ENCODE results near the gene KIF14. TPM values are rescaled to one million over a fixed set of nuclear protein-coding genes. Genes with fewer than 3 reads are reported as not detected.

Gene KIF14
- total and polyA plus RNA-seq, 2 of the 4 experiments (the other 2 are of a cell fraction), result 2.3 to 4.7 TPM

DNA sequence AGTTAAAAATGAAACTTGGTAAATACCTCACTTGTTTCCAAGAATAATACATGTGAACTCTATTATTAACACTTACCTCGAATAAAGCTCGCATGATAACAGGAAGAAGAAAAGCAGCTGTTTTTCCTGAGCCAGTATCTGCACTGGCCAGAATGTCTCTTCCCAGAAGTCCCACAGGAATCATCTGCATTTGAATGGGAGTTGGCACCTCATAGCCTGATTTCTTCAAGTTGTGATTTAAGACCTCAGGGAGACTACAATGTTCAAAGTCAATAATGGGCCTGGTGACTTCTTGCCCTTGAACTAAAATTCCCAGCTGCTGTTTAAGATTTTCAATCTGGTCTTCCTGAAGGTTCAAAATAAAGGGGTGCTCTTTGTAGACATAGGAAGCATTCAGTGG is 45.3 kb upstream of the KIF14 start:
- no peaks in the 10 kb centered on the region for H3K27me3 ChIP-seq (ENCODE audit: control insufficient read depth, insufficient read depth, low read length)
- H3K4me3 ChIP-seq (ENCODE audit: insufficient read depth, low read depth, low read length), result no peak overlapping the region
- peaks cover 18 to 40% of the 10 kb centered on the region in 2 experiments for H3K79me1 ChIP-seq (ENCODE audit: low read depth in 1 of 2, low read length in 2 of 2)
- H4K8ac ChIP-seq (ENCODE audit: low read depth in 2 of 2, low read length in 2 of 2), result no peak overlapping the region
- H4K20me1 ChIP-seq (ENCODE audit: insufficient read depth, low read length), result no peaks in the 10 kb centered on the region
- H2BK15ac ChIP-seq (ENCODE audit: low read depth, low read length), result no peak overlapping the region
- no peak overlapping the region for H3K4ac ChIP-seq (ENCODE audit: low read depth, low read length)
- no peak overlapping the region for H2AK9ac ChIP-seq (replicated peaks; ENCODE audit: low read depth, low read length, poor library complexity)
- no TSS peak for BruUV-seq (replicated peaks)
- H3K18ac ChIP-seq (ENCODE audit: low read depth, low read length), result no peak overlapping the region
- no peak overlapping the region for H3K9ac ChIP-seq (ENCODE audit: low read depth, low read length)
- no peak overlapping the region for H2BK5ac ChIP-seq (ENCODE audit: low read depth, low read length, poor library complexity, severe bottlenecking)
- H4K5ac ChIP-seq (ENCODE audit: low read depth, low read length), result no peak overlapping the region
- intact Hi-C loops (cut with micrococcal nuclease), result no loop called here
- H2AFZ ChIP-seq (replicated peaks; ENCODE audit: low read length, poor library complexity), result no peak overlapping the region
- H3K9me1 ChIP-seq (ENCODE audit: insufficient read depth, low read length), result no peaks in the 10 kb centered on the region
- in situ Hi-C loops (cut with MboI; ENCODE audit: low sequenced_read_pairs), result no loop called here
- CTCF ChIA-PET, result no interaction called here
- H3K4me2 ChIP-seq (ENCODE audit: low read depth, low read length), result no peak overlapping the region
- dilution Hi-C loops (cut with HindIII; ENCODE audit: low sequenced_read_pairs, unreplicated experiment), result no loop called here
- H3K36me3 ChIP-seq (ENCODE audit: control insufficient read depth, insufficient read depth, low read length), result peaks cover 6% of the 10 kb centered on the region
- H3K14ac ChIP-seq (replicated peaks; ENCODE audit: low read depth, low read length), result no peak overlapping the region
- WGBS, 2 experiments (ENCODE audit: extremely low coverage in 2 of 2, insufficient read length in 1 of 2), result no CpG with 5 or more reads among the region's 2 CpGs
- DNase-seq (no peak), ATAC-seq (ENCODE audit: low read depth) (no peak)
- H3K56ac ChIP-seq (ENCODE audit: extremely low read depth, insufficient read depth, low read length), result no peak overlapping the region
- no peak overlapping the region for H3K27ac ChIP-seq (ENCODE audit: insufficient read depth, low read length)
- no peak overlapping the region for H2BK120ac ChIP-seq (ENCODE audit: low read depth, low read length)
- peaks cover 3% of the 10 kb centered on the region; the same call in 1 of the 2 replicates for H3K4me1 ChIP-seq (ENCODE audit: control insufficient read depth, insufficient read depth, low read length)
- POLR2A ChIA-PET (ENCODE audit: unreplicated experiment), result no interaction called here
- no peak overlapping the region for H2AK5ac ChIP-seq (ENCODE audit: low read depth, low read length)
- no peak overlapping the region for H2BK20ac ChIP-seq (ENCODE audit: low read depth, low read length)
- no peaks in the 10 kb centered on the region for H3K9me3 ChIP-seq (ENCODE audit: control insufficient read depth, insufficient read depth, low read length)
- TF ChIP-seq CHD1 (IDR thresholded peaks at IDR 0.05; ENCODE audit: low read depth, low read length) (no peak), MXI1 (IDR thresholded peaks at IDR 0.05; ENCODE audit: borderline replicate concordance, low read depth, low read length) (no peak), CEBPB (IDR thresholded peaks at IDR 0.05; ENCODE audit: low read depth, low read length) (no peak), FOS (IDR thresholded peaks at IDR 0.05; ENCODE audit: low read depth, low read length) (no peak), RAD21 (IDR thresholded peaks at IDR 0.05; ENCODE audit: low read length) (no peak), BHLHE40 (IDR thresholded peaks at IDR 0.05; ENCODE audit: low read depth, low read length) (no peak), USF2 (IDR thresholded peaks at IDR 0.05; ENCODE audit: low read depth, low read length) (no peak), RCOR1 (IDR thresholded peaks at IDR 0.05; ENCODE audit: insufficient replicate concordance, low read length) (no peak), CTCF (conservative IDR thresholded peaks at IDR 0.05; ENCODE audit: low read depth, low read length) (no peak), RFX5 (IDR thresholded peaks at IDR 0.05; ENCODE audit: low read depth, low read length) (no peak), MAFK (IDR thresholded peaks at IDR 0.05; ENCODE audit: low read depth, low read length) (no peak), POLR2A (IDR thresholded peaks at IDR 0.05; ENCODE audit: low read depth, low read length) (no peak), SMC3 (IDR thresholded peaks at IDR 0.05; ENCODE audit: low read depth, low read length) (no peak), MAZ (IDR thresholded peaks at IDR 0.05; ENCODE audit: borderline replicate concordance, low read depth, low read length) (no peak), NFE2L2 (IDR thresholded peaks at IDR 0.05; ENCODE audit: low read depth, low read length) (no peak)
- TF ChIP-seq, protein P1, sequence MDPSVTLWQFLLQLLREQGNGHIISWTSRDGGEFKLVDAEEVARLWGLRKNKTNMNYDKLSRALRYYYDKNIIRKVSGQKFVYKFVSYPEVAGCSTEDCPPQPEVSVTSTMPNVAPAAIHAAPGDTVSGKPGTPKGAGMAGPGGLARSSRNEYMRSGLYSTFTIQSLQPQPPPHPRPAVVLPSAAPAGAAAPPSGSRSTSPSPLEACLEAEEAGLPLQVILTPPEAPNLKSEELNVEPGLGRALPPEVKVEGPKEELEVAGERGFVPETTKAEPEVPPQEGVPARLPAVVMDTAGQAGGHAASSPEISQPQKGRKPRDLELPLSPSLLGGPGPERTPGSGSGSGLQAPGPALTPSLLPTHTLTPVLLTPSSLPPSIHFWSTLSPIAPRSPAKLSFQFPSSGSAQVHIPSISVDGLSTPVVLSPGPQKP (IDR thresholded peaks at IDR 0.05; ENCODE audit: borderline replicate concordance, low read depth, low read length), result no peak
- H3K23ac ChIP-seq (ENCODE audit: low read depth, low read length), result no peak overlapping the region
- no peak overlapping the region for H4K91ac ChIP-seq (ENCODE audit: insufficient read depth, low read depth, low read length)

Measured in IMR-90 (cell line).